MM.1S (cell line): Measurements from ENCODE around the gene DCP2.

Experiments used
- EZH2 ChIP-seq: fragments of 300-600 bp; sonication (generic); optimal IDR thresholded peaks from 2 replicates; pipeline ENCODE3; 2017; ENCODE audit warnings: low read depth, mild to moderate bottlenecking, antibody characterized with exemption, low read length, mixed read lengths
- TF ChIP-seq, protein P1 (sequence below): fragments of 300-600 bp; sonication (generic); IDR thresholded peaks from 2 replicates; pipeline ENCODE4 v1.5.1; 2016; ENCODE audit warnings: antibody characterized with exemption, low read length, mixed read lengths

DNA sequence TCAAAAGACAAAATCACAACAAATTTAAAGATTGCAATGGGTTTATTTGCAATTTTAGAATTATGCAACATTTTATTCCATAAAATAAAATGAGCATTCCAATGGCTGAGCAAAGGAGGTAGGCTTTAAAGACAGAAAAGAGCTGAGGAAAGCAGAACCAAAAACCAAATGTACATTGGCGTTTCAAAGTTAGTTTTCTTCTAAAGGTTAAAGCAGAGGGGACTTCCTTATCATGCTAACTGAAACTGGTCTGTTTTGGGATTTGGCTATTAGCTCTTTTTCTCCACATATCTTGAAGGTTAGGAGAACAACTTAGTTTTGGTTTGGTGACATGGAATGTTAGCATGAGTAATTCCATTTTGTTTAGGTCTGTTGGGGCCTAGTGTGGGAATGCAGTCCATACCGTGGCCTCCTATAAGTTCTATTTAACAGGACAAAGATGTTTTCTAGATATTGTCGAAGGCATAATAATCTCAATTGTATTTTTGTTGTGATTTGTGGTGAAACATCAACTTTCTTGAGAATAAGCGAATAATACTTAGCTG is 20.3 kb downstream of the DCP2 start:
- TF ChIP-seq, protein P1, sequence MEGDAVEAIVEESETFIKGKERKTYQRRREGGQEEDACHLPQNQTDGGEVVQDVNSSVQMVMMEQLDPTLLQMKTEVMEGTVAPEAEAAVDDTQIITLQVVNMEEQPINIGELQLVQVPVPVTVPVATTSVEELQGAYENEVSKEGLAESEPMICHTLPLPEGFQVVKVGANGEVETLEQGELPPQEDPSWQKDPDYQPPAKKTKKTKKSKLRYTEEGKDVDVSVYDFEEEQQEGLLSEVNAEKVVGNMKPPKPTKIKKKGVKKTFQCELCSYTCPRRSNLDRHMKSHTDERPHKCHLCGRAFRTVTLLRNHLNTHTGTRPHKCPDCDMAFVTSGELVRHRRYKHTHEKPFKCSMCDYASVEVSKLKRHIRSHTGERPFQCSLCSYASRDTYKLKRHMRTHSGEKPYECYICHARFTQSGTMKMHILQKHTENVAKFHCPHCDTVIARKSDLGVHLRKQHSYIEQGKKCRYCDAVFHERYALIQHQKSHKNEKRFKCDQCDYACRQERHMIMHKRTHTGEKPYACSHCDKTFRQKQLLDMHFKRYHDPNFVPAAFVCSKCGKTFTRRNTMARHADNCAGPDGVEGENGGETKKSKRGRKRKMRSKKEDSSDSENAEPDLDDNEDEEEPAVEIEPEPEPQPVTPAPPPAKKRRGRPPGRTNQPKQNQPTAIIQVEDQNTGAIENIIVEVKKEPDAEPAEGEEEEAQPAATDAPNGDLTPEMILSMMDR, result no peak
- no peak for TF ChIP-seq EZH2
